ENCODE data around the gene PTPRF.
A peak's percentile ranks its signal among the peaks of the same experiment; 100 is the strongest.
"Not testable (repeated sequence)": the region's sequence is repeated elsewhere in the genome, so short reads cannot be mapped to it uniquely, and the experiment has no call there.

The PTPRF gene

DNA sequence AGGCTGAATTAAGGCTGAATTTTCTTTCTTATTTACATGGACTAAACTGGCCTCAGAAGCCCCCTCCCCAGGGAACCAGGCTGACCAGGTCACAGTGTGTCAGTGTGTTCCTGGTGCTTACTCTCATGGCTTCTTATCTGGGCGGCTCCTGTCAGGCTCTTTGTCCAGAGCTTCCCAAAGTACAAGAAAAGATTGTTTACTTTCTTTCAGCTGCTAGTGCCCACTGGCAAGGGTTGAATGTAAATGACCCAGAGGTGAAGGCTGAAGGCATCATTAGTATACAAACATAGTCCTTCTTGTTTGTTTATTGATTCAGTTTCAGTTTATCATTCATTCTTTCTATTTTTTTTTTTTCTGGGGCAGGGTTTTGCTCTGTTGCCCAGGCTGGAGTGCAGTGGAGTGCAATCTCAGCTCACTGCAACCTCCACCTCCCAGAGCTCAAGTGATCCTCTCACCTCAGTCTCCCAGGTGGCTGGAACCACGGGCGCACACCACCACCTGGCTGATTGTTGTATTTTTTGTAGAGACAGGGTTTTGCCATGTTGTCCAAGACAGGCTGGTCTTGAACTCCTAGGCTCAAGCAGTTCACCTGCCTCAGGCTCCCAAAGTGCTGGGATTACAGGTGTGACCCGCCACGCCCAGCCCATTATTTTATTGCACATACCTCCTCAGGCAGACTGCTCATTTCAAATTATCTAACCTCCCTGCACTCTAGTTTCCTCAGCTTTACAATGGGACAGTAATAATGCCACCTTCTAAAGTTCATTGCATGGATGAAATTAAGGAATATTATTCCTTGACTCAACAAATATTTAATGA lies 109.5 kb downstream of the PTPRF start:
- no peak for DNase-seq

DNA sequence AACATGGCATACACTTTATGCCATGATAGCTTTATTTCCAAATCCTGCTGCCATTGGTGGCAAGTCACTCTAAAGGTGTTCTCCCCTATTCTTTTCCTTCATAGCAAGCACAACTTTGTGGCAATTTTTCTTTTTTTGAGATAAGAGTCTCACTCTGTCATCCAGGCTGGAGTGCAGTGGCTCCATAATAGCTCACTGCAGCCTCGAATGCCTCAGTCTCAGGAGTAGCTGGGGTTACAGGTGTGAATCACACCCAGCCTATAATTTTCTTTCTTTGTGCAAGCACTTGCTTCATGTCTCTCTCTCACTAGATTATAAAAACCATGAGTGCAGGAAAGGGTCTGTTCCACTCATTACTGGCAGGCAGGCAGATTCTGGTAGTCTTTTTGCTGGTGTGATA lies 113.9 kb downstream of the PTPRF start:
- no peak for DNase-seq

DNA sequence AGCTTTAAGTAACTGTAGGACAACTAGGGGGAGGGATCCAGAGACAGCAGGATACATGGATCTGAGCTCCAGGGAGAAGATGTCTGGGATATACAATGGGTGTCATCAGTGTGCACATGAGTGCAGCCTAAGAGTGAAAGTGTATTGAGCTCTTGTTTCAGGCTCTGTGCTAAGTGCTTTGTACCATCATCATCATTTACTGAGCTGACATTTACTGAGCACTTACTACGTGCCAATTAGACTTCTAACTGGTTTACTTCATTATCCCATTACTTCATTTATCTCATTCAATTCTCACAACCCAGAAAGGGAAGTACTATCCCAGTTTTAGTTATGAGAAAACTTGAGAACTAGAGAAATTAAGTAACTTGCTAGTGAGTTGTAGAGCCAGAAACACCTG lies 114.8 kb downstream of the PTPRF start:
- DNase-seq, result no peak

DNA sequence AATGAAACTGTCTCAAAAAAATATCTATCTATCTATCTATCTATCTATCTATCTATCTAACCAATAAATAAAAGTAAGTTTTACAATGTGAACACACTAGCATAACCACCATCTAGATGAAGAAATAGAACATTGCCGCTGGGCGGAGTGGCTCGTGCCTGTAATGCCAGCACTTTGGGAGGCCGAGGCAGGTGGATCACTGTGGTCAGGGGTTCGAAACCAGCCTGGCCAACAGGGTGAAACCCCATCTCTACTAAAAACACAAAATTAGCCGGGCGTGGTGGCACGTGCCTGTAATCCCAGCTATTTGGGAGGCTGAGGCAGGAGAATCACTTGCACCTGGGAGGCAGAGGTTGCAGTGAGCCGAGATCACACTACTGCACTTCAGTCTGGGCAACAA lies 116.6 kb downstream of the PTPRF start:
- not testable (repeated sequence) for DNase-seq

DNA sequence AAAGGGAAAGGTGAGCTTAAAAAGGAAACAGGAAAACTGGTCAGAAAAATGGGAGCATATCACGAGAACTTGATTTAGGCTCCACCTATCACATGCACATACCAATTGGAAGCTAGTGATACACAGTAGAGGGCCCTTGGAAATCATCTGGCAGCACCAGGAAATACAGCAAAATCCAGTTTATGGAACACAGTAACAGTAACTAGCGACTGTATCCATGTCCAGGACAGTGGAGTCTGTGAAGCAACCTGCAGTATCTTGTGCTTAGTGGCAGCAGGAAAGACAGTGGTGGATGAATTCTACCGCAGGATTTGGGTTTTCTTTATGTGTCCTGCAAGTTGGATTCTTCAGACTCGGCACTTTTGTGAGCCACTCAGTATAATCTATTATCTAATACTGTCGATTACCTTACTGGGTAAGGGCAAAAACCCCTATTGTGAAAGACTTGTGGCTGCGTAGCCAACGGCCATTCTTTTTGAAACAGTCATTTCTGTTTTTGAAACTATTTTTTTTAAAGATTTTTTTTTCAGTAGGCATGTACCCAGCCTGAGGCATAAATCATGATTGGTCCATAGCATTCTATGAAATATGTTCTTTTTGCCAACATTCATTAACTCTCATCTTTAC lies 117.7 kb downstream of the PTPRF start:
- peak; percentile 46 for DNase-seq

DNA sequence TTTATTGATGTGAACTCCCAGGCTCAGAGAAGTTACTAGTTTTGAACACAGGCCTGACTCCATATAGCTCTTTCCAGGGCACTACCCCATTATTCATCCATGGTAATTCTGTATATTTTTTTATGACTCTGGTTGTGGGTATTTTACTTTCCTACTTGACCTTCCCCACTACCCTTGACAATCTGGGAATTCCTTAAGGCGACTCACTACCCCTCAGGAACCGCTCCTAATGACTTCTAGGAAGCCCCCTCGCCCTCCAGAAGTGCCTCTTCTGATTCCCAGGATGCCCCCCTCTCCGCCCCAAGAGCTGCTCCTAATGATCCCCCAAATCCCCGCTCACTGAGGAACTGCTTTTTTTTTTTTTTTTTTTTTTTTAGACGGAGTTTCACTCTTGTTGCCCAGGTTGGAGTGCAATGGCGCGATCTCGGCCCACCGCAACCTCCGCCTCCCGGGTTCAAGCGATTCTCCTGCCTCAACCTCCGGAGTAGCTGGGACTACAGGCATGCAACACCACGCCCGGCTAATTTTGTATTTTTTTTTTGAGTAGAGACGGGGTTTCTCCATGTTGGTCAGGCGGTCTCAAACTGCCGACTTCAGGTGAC lies 118.3 kb downstream of the PTPRF start:
- no peak for DNase-seq

GRCh38 chr1:43650310-43651085 lies 119.8 kb downstream of the PTPRF start:
- DNase-seq, result peak; percentile 98

- no peak for DNase-seq
Measured at GRCh38 chr1:43651188-43651587, 120.5 kb downstream of the PTPRF start.

DNA sequence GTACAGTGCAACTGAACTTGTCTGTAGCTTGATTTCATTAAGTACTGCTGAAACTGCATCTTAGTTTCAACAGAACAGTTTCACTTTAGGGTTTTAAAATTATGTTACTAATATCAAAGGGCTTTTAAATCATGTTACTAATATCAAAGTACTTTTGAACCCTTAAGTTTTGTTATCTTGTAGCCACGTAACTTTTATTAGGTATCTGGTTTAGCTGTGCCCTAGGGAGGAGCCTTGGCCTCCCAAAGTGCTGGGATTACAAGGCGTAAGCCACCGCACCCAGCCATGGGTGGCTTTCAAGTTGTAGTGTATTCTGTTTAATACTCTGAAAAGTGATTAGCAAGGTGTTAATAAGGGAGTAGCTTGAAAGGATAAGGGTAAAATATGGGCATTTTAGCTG lies 121.2 kb downstream of the PTPRF start:
- DNase-seq, result no peak

DNA sequence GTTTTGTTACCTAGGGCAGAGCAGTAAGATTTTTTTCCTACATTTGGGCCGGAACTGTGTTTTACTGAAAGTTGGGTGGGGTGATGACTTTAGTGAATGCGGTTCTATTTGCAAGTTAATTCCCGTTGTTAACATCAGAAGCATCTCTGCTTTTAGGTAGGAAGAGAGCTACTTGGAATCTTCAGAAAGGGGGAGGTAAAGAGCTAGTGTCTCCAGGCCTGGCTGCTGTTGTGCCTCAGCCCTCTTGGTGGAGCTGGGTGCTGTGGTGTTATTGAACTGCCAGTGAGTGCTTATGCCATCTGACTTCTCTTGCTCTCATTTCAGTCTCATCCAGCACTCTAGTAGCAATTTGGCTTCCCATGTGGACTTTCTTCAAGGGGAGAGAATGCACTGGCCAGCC lies 122.7 kb downstream of the PTPRF start:
- DNase-seq, result no peak

DNA sequence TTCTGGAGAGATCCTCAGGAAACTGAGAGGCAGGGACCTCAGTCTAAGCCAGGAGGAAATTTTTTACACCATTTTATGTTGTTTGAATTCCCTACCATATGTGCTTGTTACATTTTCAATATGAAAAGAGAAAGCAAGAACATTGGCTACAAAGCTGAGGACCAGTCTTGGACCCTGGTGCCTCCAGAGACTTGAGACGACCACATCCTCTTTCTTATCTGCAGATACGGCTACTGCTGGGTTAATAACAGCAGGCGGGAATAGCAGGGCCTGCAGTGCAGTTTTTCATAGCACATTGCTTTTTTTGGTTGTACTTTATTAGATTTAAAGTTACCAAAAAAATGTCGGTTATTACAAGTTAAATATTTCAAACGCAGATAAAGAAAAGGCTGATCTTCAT lies 123.2 kb downstream of the PTPRF start:
- no peak for DNase-seq

GRCh38 chr1:43655953-43656352 lies 125.3 kb downstream of the PTPRF start:
- DNase-seq, result no peak

DNA sequence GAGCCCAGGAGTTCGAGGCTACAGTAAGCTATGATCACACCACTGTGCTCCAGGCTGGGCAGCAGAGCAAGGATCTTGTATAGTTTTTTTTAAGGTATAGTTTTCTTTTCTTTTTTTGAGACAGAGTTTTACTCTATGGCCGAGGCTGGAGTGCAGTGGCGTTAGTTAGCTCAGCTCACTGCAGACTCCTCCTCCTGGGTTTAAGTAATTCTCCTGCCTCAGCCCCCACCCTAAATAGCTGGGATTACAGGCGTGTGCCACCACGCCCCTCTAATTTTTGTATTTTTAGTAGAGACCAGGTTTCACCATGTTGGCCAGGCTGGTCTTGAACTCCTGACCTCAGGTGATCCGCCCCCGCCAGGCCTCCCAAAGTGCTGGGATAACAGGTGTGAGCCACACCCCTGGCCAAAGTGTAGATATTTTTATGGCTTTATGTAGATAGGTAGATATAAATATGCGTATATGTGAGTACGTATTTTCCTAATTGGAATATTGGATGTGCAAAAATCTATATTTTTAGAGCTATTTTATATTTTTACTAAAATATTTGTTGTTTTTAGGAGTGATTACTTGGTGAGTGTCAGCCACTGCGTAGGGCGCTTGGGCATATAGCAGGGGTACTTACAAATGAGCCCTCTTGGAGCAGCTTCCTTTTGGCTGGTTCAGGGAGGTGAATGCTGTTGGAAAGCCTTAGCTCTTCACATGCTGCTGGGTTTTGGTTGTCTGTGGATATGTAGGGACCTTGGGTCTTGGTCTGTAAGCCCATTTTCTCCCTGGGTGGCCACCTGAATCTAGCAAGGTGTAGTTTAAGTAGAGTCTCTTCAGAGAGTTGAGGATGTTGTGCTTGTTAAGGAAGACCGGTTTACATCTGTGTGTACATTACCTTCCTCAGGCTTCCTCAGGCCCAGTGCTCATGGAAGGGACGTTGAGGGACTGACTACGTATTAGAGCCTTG lies 128.8 kb downstream of the PTPRF start:
- no peak for DNase-seq

DNA sequence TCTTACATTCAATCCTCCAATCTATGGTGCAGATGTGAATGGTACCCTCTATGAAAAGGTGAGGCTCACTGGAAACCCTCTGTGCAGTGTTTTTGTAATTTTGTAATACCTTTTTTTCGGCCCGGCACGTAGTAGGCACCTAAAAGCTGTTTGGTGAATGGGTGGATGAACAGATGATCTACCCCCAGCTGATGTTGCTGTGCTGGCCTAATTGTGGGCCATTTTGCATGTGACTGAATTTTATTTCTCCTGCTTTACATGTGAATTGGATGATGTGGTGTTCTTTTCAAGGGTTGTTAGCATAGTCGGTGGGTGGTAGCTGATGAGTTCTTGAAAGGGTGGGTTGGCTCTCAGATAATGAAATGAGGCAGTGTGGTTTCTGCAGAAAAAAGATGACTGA lies 129.7 kb downstream of the PTPRF start:
- no peak for DNase-seq

- DNase-seq, result no peak
Measured at GRCh38 chr1:43664369-43664768, 133.7 kb downstream of the PTPRF start.

DNA sequence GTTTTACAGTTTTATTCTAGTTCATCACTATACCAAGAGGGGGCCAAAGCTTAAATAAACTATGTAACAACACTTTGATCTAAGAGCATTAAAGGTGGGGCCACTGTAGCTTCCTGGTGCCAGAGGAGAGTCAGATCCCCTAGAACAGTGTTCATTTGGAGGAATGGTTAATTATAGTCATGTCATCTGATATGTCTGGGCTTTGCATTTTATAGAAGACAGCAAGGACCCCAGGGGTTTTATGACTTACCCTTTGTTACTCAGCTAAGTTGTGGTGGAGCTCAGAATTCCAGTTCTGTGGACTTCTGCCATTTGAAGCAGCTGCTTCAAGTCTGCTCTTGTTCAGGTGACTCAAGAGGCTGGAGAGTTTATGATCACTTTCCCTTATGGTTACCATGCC lies 135.9 kb downstream of the PTPRF start:
- DNase-seq, result no peak

- no peak for DNase-seq
Measured at GRCh38 chr1:43668956-43669355, 138.3 kb downstream of the PTPRF start.

GRCh38 chr1:43669878-43670277 lies 139.2 kb downstream of the PTPRF start:
- no peak for DNase-seq

DNA sequence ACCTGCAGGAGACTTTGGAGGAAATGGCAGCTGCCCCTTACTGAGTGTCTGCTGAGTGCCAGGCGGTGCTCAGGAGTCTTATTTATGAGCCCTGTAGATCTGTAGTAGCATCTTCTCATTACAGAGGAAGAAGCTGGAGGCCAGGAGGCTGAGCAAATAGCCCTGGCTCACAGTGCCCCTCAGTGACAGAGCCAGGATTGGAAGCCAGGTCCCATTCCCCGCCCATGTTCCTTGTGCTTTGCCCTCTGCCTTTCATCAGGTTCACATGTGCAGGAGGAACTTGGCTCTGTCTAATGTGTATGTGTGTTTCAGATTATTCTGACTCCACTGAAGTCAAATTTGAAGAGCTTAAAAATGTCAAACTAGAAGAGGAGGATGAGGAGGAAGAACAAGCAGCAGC lies 140.5 kb downstream of the PTPRF start:
- DNase-seq, result no peak

DNA sequence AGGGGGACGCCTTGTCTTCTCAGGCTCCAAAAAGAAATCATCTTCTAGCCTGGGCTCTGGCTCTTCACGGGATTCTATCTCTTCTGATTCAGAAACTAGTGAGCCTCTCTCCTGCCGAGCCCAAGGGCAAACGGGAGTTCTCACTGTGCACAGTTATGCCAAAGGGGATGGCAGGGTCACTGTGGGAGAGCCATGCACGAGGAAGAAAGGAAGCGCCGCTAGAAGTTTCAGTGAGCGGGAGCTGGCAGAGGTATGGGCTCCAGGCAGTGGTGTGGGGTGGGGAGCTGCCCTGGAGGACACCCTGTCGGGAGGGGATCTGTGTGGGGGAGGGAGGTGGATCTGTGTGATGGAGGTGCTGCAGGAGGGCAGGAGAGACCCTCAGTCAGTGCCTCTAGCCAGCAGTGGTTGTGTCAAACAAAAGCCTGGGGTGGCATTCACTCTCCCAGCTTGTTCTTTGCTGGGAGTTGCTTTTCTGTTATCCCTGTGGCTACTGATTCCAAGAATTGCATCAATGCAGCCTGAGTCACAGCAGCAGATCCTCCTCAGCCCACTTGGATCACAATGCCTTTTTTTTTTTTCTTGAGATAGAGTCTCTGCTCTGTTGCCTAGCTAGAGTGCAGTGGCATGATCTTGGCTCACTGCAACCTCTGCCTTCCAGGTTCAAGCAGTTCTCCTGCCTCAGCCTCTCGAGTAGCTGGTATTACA lies 141.1 kb downstream of the PTPRF start:
- no peak for DNase-seq

- no peak for DNase-seq
Measured at GRCh38 chr1:43673261-43673660, 142.6 kb downstream of the PTPRF start.
